HG02588 (cell line): ENCODE measurements around the gene ASB5.
"Not testable (repeated sequence)": the region's sequence is repeated elsewhere in the genome, so short reads cannot be mapped to it uniquely, and the experiment has no call there.

Experiments
- ATAC-seq: cut with Tn5 transposase; IDR thresholded peaks from one replicate; pipeline ENCODE4 v1.9.1; 2021; ENCODE audit warnings: mild to moderate bottlenecking, moderate library complexity; ENCODE audit not compliant: unreplicated experiment

ASB5 gene, protein sequence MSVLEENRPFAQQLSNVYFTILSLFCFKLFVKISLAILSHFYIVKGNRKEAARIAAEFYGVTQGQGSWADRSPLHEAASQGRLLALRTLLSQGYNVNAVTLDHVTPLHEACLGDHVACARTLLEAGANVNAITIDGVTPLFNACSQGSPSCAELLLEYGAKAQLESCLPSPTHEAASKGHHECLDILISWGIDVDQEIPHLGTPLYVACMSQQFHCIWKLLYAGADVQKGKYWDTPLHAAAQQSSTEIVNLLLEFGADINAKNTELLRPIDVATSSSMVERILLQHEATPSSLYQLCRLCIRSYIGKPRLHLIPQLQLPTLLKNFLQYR

DNA sequence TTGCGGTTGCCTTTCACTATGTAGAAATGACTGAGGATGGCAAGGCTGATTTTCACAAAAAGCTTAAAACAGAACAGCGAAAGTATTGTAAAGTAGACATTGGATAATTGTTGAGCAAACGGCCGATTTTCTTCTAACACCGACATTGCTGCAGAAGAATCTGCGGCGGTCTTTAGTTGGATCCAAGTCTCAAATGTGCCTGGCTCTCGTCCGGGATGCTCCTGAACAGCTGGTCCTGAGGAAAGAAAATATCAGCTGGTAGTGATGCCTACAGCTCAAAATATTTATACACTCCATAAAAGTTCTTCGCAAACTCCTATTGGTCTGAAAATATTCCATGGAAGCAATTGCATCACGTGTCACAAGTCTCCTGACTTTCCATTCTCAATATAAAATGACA is at the start of gene ASB5:
Gene ASB5 (minus strand): TSS at position 260 of the 400 bp plus-strand sequence. CDS start 114 bp downstream, at position 146.
- ATAC-seq: no peak

DNA sequence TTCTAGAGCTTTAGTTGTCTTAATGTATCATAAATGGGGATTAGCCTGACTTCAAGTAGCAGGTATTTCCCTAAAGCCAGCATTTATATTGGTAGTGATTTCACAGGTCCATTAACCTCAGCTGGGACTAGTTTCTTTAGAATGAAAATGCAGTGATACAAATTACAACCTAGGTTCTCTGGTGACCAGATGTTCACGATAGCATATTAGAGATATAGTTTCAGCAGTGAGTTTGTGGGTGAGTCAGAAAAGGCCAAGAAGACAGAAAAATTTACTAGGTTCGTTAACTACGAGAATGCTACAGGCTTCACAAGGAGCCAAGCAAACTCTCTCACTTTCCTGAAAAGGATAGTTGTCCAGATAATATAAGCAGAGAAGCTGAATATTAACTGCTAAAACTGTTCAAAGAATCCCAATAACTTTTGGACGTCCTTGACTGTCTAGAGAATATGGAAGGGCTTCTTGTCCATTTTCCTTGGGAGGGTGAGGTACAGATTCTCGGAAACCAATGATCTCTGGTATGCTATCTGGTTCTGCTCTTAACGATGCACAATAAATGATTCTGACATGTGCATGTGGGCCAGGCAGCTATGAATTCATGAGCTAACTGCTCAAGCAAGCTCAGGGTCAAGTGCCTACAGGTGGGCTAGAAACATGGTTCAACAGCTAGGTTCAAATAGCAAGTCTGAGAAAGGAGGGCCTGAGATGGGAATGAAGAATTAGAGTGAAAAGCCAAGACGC is 44.7 kb upstream of the ASB5 start:
- no peak for ATAC-seq

DNA sequence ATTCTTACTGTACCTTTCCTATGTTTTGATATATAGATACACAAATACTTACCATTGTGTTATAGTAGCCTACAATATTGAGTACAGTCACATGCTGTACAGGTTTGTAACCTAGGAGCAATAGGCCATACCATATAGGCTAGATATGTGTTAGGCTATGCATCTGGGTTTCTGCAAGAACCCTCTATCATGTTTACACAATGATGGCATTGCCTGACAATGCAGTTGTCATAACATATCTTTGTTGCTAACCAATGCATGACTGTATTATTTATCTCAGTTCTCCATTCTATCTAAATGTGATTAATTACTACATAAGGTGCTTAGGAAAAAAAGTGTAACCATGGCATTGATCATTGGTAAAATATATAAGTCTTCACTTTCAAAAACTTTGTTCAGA is 40.8 kb upstream of the ASB5 start:
- no peak for ATAC-seq

DNA sequence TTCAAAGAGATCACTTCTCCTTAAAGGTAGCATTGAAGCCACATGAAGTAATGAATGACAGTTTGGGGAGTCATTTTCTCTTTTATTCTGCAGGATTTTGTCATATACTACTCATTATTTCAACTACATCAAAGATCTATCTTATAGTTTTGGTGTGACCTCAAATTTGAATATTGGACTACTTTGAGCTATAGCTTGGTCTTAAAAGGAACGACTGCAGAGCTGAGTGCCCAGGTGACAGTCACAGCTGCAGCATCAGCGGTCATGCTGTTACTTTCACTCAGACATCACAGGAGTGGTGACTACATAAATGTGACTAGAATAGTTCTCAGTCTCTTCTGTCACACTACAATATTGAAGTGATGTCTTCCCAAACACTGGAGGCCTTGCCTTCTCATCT is 40.0 kb upstream of the ASB5 start:
- peak; percentile 99 for ATAC-seq

DNA sequence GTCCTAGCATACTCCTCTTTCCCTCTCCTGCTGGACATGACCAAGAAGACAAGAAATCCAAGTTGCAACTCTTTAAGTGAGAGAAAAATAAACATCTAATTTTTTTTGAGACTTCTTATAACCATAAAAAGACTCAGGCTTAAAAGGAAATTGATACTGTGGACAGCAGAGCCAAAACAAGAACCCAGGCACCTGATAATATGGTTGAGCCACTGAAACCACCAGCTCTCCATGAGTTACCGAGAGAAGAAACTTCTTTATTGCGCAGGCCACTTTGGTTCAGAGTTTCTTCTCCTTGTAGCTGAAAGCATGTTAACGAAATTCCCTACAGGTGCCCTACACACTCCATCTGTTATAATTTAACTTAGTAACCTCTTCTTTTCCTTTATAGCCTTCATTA is 39.4 kb upstream of the ASB5 start:
- peak; percentile 52 for ATAC-seq

DNA sequence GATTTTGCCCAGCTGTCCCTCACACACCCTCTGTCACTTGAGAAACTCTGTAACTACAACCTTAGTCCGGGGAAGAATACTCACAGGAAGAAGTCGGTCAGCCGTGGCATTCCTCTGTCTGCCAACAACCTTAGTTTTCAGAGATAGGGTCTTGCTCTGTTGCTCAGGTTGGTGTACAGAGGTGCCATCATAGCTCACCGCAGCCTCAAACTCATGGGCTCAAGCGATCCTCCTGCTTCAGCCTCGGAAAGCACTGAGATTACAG is 38.6 kb upstream of the ASB5 start:
- no peak for ATAC-seq

DNA sequence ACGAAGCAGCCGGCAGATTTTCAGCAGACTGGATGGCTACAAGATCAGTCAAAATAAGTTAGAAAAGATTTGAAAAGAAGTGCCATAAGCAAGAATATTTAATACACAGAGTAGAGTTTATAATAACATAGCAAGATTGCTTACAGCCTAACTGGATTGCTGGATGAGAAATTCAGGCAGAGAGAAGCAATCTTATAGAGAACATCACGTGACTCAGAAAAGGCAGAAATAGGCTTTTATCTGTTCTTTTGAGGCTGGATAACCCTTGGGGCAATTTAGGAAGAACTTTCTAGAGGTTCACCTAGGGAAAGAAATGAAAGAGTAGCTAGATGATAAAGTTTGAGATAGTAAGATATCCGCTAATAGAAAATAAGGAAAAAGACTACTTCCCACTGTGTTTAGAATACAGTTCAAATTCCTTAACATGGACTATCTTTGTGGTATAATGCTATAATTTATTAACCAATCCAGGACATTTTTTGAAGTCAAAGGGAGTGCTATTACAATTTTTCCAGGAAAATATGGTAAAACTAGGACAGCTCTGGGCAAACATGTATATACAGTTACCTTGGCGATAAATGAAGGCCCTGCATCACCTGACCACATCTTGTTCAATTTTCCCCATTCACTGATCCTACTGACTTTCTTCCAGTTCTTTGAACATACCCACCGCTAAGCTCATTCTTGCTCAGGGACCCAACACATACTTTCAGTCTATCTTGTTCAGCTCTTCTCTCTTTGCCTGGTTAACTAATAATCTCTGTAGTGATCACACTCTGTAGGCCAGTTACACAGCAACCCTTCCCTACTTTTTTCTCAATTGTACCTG is 38.0 kb upstream of the ASB5 start:
- no peak for ATAC-seq

DNA sequence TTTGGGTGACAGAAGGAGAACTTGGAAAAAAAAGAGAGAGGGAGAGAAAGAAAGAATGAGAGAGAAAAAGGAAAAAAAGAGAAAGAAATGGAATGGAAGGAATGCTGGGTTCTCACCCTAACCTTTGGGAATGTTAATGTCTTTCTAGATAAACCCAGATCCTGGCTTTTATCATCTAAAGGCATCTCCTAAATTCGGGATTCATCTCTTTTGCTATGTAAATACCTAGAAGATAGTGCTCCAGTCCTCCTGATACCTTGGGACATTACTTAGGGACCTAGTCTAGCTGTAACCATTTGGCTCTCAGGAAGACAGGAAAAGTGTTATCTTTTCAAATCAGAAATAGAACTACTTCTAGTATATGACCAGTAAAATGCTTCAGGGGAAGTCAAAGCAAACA is 34.9 kb upstream of the ASB5 start:
- no peak for ATAC-seq

DNA sequence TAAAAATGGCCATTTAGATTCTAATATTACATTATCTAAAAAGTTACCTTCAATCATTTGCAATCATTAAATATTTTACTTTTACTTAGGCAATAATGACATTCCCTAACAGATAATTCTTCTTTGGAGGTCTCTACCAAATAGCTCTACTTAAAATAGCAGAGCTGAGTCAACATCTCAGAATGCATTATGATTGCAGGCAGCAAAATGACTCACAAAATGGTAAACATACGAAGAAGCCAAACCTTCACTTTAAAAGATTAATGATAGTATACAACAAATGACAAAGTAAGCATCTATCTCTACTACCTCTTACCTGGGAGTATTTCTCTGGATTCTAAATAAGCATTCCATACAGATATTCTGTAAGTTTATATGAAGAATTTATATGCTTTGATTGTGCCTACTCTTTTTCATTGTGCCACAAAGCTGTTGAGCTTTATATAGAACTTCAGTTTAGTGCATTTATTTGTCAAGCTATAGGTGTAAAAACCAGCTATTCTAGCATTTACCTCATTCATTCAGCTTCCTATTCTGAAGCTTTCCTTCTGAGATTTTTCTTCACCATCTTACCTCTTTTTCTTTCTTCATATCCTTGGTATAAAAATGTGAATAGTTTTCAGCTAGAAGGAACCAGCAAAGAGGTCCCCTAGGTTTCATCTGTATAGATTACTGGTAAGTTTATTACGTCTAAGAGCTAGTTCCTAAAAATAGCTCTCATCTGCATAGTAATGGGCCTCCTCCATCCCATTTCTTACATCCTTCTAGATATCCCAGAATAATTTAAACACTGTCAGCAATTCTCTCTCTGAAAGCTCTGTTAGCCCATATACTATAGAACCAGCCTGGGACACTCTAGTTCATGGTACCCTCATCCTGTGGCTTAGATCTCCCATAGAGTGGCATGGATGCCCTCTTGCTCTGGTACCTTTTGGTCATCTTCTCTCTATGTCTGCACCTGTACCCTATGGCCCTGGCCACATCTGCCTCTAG is 33.6 kb upstream of the ASB5 start:
- no peak for ATAC-seq

DNA sequence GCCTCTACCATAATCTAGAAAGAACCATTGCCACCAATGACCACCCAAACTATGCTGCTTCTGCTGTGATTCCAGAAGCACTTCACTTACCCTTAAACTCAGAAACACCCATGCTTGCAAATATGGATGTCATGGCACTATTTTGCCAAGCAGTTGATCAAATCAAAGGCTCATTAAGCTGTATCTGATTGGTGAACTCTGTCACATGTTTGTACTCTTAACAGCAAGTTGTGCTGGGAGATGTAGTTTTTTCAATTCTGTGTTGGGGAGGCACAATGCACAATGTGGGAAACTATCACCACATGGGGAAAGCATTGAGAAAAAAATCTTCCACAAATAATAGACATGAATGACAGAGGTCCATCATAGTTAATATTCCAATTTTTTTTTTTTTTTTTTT is 31.5 kb upstream of the ASB5 start:
- ATAC-seq: no peak

DNA sequence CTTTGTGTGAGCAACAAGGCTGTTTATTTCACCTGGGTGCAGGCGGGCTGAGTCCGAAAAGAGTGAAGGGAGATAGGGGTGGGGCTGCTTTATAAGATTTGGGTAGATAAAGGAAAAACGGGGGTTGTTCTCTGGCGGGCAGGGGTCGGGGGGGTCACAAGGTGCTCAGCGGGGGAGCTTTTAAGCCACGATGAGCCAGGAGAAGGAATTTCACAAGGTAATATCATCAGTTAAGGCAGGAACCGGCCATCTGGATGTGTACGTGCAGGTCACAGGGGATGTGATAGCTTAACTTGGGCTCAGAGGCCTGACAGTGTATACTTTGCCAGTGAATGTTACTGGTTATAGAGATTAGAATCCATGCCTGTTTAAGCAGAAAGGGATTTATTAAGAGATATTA is 31.0 kb upstream of the ASB5 start:
- ATAC-seq: no peak

DNA sequence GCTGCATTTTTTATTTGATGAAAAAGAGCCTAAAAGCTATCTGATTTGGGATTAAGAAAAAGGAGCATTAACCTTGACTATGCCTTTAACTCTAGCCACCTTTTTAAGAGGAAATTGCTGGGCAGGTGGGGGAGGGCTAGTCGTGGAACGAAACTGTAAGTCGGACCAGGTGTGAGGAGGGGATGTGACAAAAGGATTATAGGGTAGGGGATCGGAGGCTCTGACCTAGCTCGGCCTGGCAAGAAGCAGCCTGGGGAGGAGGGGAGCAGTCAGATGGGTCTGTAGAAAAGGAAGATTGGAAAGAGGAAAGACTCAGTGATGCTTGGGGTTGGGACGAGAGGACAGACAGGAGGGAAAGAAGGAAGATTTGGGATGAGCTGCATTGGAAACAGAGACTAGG is 29.6 kb upstream of the ASB5 start:
- ATAC-seq: no peak

DNA sequence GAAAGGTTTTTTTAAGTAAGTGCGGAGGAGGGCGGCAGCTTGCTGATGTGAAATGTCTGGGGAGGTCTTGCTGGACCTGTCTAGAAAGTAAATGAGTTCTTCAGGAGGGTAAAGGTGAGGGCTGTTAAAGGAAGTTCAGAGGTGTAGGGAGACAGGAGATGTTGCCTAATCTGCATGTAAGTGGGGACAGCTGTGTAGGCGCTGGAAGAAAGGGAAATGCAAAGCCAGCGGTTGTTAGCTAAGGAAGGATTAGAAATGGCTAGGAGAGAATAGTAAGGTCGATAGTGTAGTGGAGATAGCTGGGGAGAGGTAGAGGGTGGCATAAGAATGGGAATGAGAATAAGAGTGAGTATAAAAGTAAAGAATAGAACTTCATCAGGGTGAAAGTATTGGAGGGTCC is 26.9 kb upstream of the ASB5 start:
- not testable (repeated sequence) for ATAC-seq

DNA sequence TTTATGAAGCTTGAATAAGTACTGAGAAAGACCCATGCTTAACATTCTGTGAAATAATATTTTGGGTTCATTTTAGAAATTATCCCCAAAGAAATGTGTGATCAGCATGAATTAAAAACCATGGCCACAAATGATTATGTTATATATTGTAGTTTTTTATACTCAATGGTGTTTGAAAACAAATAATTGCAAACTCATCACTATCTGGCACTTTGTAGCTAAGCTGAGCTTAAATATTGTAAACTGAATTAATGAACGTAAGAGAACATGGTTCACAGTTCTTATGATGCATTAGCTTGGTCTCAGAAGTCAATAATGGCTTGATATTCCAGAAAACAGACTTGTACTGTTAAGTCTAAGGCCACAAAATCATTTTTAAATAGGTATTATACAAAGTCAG is 24.6 kb upstream of the ASB5 start:
- no peak for ATAC-seq

DNA sequence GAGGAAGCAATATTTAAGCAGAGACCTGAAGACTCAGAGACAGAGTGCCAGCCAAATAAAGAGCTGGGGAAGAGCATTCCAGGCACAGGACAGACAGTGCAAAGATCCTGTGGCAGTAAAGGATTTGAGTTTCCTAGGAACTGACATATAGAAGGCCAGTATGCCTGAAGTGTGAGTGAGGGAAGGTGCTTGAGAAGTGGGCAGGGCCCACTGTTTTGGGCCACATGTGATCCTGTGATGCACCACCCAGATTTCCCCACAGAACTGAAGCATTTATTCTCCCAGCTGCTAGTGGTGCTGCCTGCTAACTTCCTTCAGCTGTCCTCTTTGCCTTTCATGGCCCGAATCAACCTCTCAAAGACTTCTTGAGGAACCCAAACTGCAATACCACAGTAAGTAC is 23.9 kb upstream of the ASB5 start:
- no peak for ATAC-seq

DNA sequence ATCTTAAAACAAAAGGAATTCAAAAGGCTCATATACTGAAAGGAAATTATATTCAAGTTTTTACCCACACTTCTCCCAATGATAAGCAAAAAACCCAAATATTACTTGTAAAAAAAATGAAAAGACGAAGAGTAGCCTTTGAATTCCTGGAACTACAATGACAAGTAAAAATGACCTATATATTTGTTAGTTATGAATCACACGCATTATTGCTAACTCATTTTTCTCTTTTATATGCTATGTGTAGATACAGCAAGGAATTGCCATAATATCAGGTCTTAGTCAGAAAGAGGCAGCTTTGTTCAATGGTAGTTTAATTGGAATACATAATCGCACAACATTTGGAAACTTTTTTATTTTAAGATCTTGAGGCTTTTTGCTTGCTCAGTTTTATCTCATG is 22.7 kb upstream of the ASB5 start:
- ATAC-seq: no peak

DNA sequence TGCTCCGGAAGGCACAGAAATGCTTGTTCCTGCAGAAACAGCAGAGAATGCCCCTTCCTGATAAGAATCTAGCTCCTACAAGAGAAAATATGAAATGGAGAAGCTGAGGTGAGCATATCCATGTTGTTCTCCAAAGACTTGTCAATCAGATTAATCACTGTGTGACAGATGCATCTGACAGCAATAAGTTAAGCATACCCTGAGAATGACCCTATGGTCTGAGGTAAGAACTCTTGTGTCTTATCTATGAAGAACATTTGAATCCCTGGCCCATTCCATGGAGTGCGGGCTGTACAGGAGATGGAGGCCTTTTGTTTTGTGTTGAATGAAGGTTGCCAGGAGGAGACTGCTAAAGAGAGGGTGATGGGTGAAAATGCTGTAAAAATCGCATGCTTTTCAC is 21.5 kb upstream of the ASB5 start:
- no peak for ATAC-seq

DNA sequence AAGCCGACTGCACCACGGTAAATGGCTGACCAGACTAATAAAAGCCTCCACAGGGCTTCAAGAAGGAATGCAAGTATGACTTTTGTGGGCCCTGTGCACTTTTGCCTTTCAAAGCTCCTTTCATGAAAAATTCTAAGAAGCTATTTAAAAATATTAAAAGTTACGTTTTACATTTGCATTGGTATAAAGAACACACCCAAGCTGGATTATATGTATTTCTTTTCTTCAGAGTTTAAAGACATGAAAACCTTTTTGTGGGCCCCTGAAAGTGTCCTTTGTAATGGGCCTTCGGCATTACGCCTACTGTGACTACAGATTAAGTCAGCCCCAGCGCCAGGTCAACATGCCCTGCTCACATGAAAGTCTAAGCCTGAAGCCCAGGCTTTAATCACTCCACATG is 20.5 kb upstream of the ASB5 start:
- no peak for ATAC-seq

DNA sequence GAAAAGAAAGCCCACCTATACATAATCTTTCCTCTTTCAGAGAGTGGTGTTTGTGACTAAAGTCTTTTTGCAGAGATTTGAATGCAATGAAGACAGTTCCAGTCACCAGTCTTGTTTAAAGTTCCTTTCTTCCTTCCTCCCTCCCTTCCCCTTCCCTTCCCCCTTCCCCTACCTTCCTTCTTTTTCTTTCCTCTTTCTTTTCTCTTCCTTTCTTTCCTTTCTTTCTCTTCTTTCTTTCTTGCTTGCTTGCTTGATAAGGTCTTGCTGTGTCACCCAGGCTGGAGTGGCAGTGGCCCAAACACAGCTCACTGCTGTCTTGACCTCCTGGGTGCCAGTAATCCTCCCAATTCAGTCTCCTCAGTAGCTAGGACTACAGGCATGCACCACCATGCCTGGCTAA is 19.0 kb upstream of the ASB5 start:
- no peak for ATAC-seq

DNA sequence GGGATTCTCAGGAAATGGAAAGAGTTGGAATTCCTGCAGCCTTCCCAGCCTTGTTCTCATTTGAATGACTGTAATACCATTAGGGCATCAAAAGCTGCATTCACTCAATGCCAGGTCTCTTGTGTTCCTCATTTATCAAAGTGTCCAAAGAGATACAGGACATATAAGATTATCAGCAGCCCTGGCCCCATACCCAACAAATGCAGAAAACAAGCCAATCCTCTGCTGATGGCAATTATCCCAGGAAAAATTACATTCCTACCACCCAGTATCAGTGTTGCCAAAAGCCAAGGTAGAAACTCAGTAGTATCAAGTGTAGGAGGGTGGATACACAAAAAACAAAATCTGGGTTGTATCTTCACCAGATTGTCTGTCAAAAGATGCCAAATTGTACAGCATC is 18.5 kb upstream of the ASB5 start:
- ATAC-seq: no peak

DNA sequence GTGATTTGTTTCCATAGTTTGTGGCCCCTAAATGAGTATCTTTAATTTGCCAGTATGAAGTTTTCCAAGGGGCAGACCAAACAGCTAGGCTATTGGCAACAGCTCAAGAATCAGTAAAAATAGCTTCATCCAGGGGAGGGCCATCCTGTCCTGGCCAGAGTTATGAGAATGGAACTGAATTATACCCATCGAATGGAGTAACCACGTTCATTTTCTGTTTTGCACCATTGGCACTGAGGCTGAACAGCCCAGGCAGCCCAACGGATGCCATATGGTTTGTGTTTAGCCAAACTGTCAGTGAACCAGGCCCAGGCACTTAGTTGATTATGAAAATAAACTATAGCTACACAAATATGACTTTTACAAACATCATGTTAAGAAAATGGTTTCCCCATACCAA is 17.7 kb upstream of the ASB5 start:
- no peak for ATAC-seq
